CD4-positive, alpha-beta T cell treated with Interleukin-12 subunit alpha and Interleukin-12 subunit beta, for 1 hour (primary cell): Measurements from ENCODE around the gene INPP4A.

Source experiments
- DNase-seq: peaks from one replicate; pipeline ENCODE4 v3.0.0-alpha.2; 2020

The INPP4A gene

DNA sequence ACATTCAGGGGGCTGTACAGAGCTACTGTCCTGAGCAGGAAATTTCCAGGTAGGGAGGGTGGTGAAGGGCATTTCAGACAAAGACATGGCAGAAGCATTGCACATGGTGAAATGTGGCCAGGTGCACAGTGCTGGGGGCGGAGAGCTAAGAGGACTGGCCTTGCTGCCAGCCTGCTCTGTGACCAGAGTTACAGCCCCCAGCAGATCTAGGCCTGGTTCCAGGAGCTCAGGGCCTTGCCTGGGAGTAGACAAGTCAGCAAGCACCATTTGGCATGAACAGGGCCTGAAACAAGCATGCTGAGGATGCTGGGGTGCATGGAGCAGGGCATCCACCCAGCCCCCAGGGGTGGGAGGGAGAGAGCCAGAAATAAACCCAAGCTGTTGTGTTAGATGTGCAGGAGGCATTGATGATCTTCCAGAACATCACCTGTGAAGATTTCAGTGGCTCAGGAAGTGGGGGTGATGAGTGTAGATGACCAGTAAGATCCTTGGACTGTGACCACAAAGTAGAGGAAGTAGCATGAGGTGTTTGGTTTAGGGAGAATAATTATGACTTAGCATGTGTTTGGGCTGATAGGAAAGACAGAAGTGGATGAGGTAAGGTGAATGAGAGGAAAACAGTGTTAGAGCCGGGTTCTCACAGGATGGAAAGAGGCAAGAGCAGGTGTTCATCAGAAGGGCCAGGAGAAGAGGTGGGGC is 102.6 kb downstream of the INPP4A start:
- DNase-seq = no peak

DNA sequence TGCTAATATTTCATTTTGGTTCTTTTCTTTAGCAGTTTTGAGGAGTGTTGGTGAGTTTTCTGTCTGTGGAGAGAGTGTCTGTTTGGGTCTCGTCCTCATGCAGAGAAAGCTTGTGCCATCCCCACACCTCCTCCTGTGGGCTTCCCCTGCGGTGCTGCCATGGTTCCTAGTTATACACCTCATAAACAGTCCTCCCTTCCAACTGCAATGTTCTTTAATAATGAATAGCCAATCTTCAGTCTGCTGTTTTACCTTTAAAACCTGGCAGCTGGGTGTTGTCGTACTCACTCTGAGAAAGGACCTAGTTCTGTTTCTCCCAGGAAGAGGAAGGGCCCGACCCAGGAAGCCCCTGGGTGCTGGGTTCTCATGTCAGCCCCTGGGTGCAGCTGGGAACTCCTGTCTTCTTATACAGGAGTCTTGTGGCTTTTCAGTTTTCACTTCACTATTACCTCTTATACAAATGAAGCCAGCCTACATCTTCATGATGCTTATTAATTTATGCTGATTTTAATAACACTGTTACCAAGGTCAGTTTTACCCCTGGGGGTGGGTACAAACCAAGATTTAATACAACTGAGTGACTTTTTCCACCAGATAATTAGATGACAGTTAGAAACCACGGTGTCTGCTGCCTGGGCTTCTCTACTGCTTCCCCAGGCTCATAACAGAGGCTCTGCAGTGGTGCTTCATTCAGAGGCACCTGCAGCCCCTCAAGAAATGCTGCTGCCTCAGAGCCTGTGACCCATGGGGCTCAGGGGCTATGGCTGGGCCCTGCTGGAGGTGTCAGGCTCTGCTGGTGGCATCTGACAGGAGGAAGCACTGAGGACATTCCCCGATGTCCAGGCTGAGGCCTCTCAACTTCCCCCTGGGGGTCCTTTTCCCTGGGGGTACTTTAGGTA is 104.5 kb downstream of the INPP4A start:
- no peak for DNase-seq

DNA sequence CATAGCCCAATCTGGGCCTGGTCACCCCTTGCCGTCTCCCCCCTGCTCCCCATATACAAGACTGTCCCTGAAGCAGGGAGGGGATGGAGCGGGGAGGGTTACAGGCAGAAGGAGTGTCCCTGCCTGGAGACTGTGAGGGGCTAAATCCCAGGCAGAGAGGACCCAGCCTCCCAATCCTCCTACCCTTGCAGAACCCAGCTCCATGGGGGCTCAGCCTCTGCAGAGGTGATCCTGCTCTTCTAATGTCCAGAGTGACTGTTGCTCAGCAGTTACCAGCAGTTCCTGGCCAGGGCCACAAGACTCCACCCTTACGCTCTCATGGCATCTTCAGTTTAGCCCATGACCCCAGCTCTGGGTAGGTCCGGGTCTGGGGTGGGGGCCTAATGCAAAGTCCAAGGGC is 105.5 kb downstream of the INPP4A start:
- DNase-seq = no peak

DNA sequence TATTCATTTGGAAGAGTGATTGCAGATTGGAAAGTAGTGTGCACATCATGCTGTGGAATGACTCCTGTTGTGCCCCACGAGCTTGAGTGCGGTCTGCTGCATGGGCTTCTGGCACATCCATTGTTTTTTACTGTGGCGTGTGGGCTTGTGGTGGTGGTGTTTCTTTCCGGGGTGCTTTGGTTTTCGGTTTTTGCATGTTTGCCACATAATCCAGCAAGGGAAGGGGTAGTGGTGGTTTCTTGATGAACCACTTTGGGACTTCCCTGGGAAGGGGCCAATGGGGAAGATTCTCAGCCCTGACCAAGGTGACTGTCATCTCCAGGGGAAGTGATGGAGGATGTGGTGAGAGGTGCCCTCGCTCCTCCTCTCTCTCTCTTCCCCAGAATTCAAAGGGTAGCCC is 106.7 kb downstream of the INPP4A start:
- peak; percentile 37 for DNase-seq

DNA sequence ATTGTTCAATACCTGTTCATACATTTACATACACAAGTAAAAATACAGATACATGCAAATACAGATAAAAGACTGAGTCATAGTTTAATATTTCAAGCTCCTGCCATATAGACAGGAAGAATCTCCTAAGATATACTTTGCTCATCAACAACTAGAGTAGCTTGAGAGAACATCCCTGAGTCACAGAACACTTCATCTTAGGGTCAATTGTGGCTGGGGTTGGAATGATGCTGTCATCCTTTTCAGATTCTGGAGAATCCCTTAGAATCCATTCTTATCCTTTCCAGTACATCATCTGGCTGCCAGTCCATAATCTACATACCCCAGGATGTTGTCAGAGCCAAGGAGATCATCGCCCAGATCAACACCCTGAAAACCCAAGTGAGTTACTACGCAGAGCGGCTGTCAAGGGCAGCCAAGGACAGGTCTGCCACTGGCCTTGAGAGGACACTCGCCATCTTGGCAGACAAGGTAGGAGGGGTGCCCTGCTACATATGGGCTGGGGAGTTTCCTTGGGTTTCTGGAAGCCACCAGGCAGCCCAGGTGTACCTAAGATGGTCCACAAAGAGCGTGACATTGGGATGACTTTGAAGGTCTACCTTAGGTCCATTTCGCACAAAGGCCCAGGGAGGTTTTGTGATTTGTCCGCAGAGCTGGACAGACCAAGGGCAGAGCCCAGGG is 108.0 kb downstream of the INPP4A start:
- no peak for DNase-seq

DNA sequence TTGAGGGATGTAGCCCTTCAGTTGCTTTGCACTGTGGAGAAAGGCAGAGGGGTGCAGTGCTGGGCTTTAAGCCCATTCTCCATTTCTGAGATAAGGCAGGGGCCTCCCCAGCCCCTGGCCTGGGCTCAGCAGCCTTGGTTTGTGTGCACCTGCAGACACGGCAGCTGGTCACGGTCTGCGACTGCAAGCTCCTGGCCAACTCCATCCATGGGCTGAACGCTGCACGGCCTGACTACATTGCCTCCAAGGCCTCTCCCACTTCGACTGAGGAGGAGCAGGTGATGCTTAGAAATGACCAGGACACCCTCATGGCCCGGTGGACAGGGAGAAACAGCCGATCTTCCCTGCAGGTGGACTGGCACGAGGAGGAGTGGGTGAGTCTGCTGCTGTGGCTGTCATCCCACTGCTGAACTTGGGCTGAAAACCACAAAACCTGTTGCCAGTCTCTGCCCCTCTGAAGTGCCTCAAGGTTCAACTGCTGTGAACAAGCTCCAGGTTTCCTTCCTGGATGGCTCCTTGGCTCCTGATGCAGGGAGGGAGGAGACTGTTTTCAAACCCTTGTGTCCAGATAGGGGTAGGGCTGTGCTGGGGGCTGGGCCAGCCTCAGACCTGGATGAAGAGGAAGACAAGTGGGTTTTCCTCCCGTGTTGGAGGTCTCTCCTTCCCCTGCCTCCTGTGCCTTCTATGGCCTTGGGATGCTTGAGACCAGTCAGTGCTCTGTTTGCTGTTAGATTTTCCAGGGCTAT is 109.6 kb downstream of the INPP4A start:
- no peak for DNase-seq

DNA sequence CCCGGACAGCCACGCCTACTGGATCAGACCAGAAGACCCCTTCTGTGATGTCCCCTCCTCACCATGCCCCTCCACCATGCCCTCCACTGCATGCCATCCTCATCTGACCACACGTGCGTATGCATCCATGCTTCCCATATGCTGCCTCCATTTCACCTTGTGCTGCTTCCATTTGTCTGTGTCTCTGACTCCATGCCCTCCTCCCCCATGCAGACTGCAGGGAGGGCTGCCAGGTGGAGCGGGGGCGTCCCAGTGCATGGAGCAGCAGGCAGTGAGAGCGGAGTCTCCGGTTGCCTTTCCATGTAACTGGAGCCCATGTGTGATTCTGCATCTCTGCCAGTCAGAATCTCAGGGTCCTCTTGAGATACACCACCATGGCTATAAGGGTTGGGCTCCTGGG is 111.0 kb downstream of the INPP4A start:
- DNase-seq = no peak

DNA sequence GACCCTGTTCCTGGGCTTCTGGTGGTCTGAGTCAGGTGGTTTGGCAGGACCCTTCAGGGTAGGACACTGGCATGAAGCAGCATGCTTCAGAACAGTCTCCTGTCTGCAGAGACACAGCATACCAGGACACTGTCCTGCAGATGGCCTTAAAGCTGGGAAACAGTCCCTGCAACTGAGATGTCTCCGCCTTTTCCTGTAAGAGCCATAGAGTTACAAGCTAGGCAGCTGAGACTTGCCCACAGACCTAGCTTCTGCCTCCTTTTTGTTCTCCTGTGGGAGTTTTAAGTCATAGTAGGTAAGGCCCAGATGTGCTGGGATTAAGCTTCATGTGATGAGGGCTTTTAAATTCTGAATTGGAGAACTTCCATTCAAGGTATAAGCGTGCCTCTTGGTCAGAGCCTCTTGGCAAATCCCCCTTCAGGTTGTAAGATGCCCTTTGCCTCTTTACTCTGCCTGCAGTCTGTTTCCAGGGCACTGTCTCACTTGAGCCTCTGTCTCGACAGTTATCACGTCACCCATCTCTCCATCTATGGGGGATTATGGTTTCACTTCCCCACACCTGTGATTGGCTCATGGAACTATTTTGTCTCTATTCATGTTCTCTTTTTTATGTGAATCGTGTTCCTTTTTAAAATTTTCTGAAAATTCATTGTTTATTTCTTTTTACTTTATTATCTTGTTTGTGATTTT is 111.8 kb downstream of the INPP4A start:
- DNase-seq = no peak

DNA sequence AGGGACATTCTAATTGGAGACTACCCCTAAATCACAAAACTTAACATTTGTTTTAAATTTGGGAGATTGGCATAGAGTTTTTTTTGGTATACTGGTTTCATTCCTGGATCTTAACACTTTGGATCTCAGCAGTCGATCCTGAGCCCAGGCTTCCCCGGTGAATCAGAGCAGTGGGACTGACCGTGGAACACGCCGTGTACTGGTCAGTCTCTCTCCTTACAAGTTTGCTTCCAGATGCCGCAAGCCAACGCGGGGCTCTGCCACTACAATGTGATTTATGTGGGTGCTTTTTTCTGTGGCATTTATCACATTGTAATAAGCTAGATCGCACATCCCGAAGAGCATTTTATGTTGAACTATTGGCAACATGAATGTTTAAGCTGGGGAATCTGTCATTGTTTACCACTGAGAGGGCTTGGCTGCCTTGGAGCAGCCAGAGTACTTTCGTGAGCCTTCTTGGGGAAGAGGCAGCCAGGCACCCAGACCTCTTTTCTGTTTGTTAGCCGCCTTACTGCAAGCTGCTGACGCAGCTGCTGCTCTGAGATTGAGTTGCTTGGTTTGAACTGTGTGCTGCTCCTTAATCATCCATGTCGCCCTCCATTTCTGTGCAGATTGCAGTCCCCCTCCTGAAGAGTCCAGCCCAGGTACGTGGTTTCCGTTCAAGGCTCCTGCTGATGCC is 114.3 kb downstream of the INPP4A start:
- DNase-seq = no peak

DNA sequence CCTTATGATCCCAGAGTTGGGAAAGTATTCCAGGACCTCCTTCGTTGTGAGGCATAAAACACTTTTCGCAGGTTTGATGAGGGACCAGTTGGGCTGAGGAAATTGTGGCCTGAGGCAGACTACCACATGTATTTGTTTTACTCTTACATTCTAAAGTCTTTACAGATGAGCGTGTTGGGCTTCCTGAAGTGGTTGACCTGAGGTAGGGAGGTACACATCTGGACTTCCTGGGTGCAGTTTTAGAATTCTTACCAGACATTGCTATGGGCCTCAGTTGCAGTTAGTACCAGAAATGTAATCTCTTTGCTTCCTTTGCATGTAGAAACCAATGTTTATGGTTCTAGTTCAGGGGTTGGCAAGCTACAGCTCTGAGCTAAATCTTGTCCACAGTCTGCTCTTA is 114.9 kb downstream of the INPP4A start:
- DNase-seq = no peak

DNA sequence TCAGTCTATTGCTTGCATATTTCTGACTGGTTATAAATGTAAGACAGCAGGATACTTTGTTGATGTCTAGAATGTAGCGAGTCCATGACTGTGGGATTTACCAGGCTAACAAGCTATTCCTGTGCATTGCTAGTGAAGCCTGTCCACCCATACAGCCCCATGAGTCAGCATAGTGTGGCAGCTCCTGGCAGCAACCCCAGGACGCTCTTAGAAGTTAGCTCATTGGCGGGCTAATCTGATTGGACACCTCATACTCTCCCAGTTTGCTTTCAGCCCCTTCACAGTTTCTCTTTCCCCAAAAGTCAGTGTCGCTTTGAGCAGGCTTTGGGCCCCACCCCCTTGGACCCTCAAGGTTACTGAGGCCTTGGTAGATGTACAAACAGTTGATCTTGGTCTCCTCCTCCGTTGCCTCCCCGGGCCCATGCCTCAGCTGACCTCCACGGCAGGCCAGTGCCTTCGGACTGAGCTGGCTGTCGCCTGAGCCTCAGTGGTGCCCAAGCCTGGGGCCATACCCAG is 115.7 kb downstream of the INPP4A start:
- no peak for DNase-seq

DNA sequence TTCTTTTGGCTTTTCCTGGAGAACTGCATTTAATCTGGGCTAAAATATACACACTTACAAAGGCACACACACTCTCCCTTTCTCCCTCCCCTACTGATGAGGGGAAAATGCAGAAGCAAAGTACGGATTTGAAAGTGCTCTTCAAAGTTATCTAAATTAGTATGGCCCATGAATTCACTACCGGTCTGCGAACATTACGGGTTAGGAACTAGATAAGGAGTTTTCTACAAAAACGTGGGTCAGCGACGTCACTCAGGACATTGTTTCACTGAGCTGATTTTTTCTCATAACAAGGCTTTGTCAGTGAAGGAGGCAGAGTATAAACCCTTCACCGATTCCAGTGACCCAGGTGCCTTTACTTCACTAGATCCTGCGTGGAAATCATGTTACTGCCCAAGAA is 116.4 kb downstream of the INPP4A start:
- DNase-seq = no peak

DNA sequence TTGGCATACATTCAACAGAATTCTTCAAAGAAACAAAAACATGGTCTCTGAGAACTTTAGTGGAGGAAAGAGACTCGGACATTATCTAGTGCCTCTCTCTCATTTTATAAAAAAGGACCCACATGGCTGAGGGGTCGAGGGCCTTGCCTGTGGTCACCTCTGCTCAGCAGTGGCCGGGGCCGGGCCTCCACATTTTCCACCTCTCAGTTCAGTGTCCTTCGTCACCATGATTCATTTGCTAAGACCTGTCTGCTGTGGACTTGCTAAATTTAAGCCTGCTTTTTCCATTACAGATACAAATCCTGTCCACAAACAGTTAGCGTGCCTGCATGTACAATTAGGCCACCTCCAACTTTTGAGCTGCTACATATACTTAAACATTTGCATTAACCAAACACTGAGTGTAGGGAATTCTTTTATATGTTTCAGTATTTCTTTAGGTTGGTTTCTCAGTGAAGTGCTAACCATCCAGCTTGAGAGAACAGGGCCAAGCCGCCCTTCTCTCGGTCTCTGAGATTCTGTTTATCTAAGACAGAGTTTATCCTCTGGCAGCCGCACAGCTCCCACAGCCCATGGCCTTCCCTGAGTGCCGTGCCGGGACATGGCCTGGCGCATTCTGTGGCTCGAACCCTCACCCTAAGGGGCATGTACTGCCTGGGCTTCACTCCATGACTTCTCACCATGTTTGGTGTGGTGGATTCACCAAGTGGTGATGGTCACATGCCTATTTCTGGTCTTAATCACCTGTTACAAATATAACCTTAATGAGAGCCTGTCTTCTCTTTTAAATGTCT is 117.4 kb downstream of the INPP4A start:
- no peak for DNase-seq

DNA sequence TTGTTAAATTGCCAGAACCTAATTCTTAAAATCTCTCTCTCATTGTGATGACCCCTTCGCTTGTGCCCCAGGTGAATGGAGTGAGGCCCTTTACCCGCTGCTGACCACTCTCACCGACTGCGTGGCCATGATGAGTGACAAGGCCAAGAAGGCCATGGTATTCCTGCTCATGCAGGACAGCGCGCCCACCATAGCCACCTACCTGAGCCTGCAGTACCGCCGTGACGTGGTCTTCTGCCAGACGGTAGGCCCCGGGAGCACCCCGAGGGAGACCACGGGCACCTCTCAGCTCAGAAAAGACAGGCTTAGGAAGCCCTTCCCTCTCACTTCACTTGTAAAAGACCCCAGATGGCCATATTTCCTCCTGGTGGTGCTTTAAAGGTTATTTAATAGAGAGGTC is 118.7 kb downstream of the INPP4A start:
- no peak for DNase-seq

DNA sequence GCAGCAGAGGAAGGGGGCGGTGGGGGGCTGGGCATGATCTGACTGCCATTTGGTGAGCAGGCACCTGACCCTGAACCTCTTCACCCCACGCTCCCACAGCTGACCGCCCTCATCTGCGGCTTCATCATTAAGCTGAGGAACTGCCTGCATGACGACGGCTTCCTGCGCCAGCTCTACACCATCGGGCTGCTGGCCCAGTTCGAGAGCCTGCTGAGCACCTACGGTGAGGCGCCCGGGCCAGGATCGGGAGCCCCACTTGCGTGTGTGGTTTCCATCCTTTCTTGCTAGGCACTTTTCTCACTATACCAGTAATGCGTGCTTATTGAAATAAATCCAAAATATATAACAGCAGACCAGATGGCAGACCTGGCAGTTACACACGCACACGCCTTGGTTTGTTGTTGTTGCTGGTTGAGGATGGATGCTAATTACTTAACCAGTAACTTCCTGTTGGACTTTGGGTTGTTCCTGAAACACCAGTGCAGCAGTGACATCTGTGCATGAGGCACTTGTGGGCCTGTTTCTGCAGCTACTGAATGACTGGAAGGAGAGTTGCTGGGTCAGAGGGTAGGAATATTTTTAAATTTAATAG is 120.0 kb downstream of the INPP4A start:
- DNase-seq = no peak

DNA sequence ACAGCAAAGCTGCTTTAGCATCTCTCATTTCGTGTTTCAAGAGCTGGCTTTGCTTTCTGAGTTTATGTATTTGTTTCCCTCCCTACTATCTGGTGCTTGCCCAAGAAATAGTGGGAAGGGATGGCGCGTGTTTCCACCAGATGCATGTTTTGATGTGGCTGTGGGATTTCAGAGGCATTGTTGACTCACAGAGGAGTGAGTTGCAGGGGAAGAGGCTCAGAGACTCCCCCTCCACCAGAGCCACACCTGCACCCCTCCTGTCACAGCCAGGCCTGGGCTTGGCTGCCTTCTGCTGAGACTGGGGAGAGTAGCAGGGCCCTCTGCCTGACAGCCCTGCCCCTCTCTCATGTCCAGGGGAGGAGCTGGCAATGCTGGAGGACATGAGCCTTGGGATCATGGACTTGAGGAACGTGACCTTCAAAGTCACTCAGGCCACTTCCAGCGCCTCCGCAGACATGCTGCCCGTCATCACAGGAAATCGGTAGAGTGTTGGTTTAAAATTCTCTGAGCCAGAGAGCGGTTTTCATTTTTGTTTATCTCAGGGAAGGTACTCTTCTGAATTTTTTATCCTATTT is 120.7 kb downstream of the INPP4A start:
- DNase-seq = no peak

DNA sequence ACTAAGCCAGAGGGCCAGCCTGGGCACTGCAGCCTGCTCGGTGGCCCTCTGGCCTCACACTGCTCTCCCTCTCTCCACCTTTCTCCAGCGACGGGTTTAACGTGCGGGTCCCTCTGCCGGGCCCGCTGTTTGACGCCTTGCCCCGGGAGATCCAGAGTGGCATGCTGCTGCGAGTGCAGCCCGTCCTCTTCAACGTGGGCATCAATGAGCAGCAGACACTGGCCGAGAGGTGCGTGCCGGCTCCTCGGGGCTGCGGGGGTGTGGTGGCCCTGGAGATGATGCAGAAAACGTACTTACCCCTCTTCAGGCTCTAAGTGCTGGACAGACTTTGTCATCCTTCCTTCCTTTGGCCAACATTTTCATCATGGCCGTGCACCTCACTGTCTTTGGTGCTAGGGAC is 121.3 kb downstream of the INPP4A start:
- no peak for DNase-seq

DNA sequence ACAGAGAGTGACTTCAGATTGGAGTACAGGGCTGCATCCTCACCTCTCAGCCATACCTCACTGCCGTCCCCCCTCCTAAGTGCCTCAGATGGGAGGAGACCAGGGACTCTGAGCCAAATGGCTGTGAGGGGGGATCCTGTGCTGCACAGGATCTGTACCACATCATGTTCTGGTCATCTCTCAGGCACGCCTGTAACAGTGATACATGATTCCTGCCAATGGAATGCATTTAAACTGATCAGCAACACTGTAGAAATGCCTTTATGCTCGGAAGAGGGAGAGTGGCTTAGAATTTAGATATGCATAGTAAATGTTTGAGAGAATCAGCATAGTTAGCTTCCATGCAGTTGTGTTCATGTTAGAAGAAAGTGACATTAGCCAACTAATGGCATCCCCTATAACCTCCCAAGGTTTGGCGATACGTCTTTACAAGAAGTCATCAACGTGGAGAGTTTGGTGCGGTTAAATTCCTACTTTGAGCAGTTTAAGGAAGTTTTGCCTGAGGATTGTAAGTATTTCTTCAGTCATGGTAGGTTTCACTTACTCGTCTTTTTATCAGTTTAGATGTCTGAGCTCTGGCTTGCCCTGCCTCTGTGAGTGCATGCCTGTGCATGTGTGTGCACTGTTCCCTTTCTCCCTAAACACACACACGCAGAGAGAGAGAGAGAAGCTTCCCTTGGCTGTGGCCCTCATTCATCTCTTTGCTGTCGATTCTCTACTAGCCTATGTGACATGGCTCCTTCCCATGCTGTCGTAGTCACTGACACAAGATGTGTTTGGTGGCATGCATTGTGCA is 123.7 kb downstream of the INPP4A start:
- DNase-seq = no peak

DNA sequence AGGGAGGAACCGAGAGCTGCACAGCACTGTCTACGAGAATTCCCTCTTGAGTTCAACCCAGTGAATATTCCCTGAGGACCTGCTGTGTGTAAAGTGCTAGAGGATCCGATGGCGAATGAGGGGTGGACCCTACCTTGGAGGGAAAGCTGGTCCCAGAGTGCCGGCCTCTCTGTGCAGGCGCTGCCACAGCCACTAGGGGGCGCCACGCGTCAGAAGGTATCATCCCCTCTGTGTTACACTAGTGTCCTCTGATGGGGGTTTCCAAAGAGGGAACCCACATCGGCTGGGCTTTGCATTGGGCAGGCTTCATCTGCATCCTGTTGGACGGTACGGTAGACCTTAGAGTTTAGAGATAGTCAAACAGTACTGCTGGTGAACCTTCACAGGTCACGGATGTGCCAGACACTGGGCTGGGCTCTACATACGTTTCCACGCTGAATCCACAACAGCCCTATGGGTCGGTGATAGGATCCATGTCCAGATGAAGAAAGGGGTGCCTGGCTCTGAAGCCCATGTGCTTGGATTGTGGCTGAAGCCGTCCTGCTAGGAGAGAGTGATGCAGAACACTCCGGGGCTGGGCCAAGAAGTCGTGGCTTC is 124.6 kb downstream of the INPP4A start:
- peak; percentile 65 for DNase-seq
